A549 treated with ZK216348 at 1 μM for 4 hours (cell line): ENCODE data around the gene ERBB3. TPM values are rescaled to one million over a fixed set of nuclear protein-coding genes. Genes with fewer than 3 reads are reported as not detected.

Source experiments
- total RNA-seq: library from RNA; stranded (reverse); fragments of 200-300 nt; extraction: Qiagen RNA extraction; gene quantifications from 5 replicates; pipeline ENCODE4 v1.2.3, GENCODE V29; 2022; ENCODE audit warnings: low read depth

The ERBB3 gene
- total RNA-seq = 1.0 to 3.4 TPM (median 1.7 TPM) in 5 replicates

DNA sequence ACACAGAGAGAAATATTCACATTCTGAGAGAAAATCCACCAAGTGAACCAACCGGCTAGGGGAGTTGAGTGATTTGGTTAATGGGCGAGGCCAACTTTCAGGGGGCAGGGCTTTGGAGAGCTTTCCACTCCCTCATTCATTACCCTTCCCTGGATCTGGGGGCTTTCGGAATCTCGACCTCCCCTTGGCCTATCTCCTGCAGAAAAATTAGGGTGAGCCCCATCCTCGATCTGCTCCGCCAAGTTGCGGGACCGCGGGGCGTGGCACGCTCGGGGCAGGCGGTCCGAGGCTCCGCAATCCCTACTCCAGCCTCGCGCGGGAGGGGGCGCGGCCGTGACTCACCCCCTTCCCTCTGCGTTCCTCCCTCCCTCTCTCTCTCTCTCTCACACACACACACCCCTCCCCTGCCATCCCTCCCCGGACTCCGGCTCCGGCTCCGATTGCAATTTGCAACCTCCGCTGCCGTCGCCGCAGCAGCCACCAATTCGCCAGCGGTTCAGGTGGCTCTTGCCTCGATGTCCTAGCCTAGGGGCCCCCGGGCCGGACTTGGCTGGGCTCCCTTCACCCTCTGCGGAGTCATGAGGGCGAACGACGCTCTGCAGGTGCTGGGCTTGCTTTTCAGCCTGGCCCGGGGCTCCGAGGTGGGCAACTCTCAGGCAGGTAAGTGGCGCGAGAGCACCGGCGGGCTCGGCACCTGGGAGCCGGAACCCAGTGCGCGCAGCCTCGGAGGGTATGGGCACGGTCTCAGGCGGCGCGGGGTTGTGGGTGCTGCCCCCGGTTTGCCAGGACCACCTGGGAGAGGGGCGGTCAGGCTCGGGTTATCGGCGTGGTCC, at the start of gene ERBB3:
Gene ERBB3, plus strand, starts transcription at position 443 of the 833 bp plus-strand sequence. Its CDS starts 136 bp downstream, at position 579.

GRCh38 chr12:56041552-56042429, 38.2 kb upstream of the ERBB3 start, which contains the start of gene RPS26:
TSS of gene RPS26 (plus strand) at chr12:56041918. CDS start at chr12:56042167, 249 bp downstream.

GRCh38 chr12:56104109-56104814, 24.3 kb downstream of the ERBB3 start, which contains the start of gene PA2G4:
TSS of gene PA2G4 (plus strand) at chr12:56104559. CDS start at chr12:56104738, 179 bp downstream.

GRCh38 chr12:56116267-56117081, 36.5 kb downstream of the ERBB3 start, which contains the start of gene RPL41:
TSS of gene RPL41 (plus strand) at chr12:56116633.

DNA sequence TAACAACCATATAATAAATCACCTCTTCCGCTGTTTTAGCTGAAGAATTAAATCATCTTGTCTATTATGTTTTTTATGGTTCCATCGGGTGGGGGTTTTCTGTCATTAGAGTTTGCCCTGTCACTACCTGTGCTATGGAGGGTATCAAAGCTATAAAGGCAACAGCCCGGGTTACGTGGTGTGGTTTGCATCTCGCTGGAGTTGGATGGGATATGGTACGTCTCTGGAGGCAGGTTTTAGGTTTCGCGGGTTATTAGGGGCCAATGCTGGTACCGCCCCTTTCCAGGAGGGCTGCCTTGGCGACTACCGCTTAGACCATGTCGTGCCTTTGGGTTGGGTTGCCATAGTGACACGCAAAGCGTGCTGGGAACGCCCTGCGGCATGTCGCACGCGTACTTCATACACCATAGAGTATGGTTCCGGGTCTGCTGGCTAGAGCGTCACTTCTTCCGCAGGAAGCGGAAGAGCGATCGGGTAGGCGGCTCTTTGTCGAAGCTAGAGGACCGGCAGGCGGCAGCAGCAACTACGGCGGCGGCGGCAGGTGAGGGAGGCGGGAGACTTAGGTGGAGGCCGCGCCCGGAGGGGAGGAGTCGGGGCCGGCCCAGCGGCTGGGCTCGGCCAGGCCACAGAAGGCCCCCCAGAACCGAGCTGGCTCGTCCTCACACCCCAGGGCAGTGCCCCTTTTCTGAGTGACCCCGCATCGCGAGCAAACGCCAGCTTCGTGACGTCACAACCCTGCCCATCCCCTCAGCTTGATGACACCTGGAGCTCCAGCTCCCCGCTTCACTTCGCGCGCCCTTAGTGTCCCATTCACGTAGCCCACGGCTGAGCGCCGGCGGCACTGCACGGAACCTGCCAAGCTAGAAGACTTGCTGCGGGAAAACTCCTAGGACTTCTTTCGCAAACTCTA, 38.1 kb downstream of the ERBB3 start, which contains the start of gene ZC3H10:
Gene ZC3H10, plus strand, starts transcription at position 489 of the 910 bp plus-strand sequence. CDS start 2,297 bp downstream, outside the sequence.

DNA sequence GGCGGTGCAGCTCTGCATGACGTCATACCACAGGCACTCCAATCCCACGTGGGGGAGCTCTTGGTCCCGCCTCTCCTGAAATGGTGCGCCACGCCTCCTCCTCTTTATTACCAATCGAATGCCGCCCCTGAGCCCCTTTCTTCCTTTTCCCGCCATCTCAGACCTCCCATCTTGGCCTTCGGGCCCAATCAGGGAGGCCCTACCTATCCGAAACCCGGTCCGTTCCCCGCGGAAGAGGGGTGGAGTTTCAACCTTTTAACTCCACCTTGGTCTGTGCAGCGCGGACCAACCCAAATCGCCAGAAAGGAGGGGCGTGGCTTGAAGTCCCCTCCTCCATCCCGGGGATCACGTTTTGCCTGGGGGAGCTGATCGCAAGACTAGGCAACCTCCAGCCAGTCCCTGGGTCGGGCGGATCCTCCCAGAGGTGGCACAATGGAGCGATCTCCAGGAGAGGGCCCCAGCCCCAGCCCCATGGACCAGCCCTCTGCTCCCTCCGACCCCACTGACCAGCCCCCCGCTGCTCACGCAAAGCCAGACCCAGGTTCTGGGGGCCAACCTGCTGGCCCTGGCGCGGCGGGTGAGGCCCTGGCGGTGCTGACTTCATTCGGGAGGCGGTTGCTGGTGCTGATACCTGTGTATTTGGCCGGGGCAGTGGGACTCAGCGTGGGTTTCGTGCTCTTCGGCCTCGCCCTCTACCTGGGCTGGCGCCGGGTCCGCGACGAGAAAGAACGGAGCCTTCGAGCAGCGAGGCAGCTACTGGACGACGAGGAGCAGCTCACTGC, 48.1 kb downstream of the ERBB3 start, which contains the start of gene ESYT1:
Gene ESYT1, plus strand, starts transcription at position 380 of the 782 bp plus-strand sequence. Its CDS starts 53 bp downstream, at position 433.

GRCh38 chr12:56152132-56152755, 72.3 kb downstream of the ERBB3 start, which contains the start of gene MYL6B:
TSS of gene MYL6B (plus strand) at chr12:56152587. CDS start at chr12:56153919, 1,332 bp downstream.

Other genes with a start within 250 kb of the ERBB3 start
- 0.14 to 0.61 TPM (median 0.28 TPM) in 5 replicates for gene MMP19, start 237.2 kb upstream of the ERBB3 start, total RNA-seq
- 36.7 to 44.1 TPM (median 39.9 TPM) in 5 replicates for gene PYM1, start 152.3 kb upstream of the ERBB3 start, total RNA-seq
- gene DGKA, start 149.0 kb upstream of the ERBB3 start, total RNA-seq = 13.8 to 21.2 TPM (median 19.1 TPM) in 5 replicates
- 0.38 to 1.3 TPM (median 0.74 TPM) in 5 replicates for gene PMEL, start 114.1 kb upstream of the ERBB3 start, total RNA-seq
- gene CDK2, start 113.3 kb upstream of the ERBB3 start, total RNA-seq = 48.3 to 60.3 TPM (median 53.6 TPM) in 5 replicates
- 26.3 to 38.7 TPM (median 35.1 TPM) in 5 replicates for gene RAB5B, start 106.1 kb upstream of the ERBB3 start, total RNA-seq
- 7.7 to 10.2 TPM (median 9.1 TPM) in 5 replicates for gene SUOX, start 82.9 kb upstream of the ERBB3 start, total RNA-seq
- 1.9 to 3.0 TPM (median 2.5 TPM) in 5 replicates for gene IKZF4, start 59.1 kb upstream of the ERBB3 start, total RNA-seq
- gene RPS26, start 38.2 kb upstream of the ERBB3 start, total RNA-seq = 598 to 732 TPM (median 664 TPM) in 5 replicates
- 290 to 341 TPM (median 318 TPM) in 5 replicates for gene PA2G4, start 24.4 kb downstream of the ERBB3 start, total RNA-seq
- gene RPL41, start 36.5 kb downstream of the ERBB3 start, total RNA-seq = 5,330 to 6,068 TPM (median 5,698 TPM) in 5 replicates
- gene ZC3H10, start 38.1 kb downstream of the ERBB3 start, total RNA-seq = 1.9 to 4.3 TPM (median 3.3 TPM) in 5 replicates
- gene ESYT1, start 48.1 kb downstream of the ERBB3 start, total RNA-seq = 50.9 to 78.2 TPM (median 70.6 TPM) in 5 replicates
- gene MYL6B, start 72.4 kb downstream of the ERBB3 start, total RNA-seq = 70.2 to 85.1 TPM (median 77.2 TPM) in 5 replicates
- 2,092 to 3,261 TPM (median 2,304 TPM) in 5 replicates for gene MYL6, start 78.2 kb downstream of the ERBB3 start, total RNA-seq
- 27.7 to 41.8 TPM (median 41.3 TPM) in 5 replicates for gene SMARCC2, start 109.3 kb downstream of the ERBB3 start, total RNA-seq
- 22.5 to 29.2 TPM (median 24.2 TPM) in 5 replicates for gene RNF41, start 141.8 kb downstream of the ERBB3 start, total RNA-seq
- gene NABP2, start 144.2 kb downstream of the ERBB3 start, total RNA-seq = 58.8 to 64.0 TPM (median 61.2 TPM) in 5 replicates
- gene SLC39A5, start 149.9 kb downstream of the ERBB3 start, total RNA-seq = 0.21 TPM in 1 of 5 replicates, not detected in the others
- gene ANKRD52, start 178.2 kb downstream of the ERBB3 start, total RNA-seq = 30.3 to 53.2 TPM (median 47.3 TPM) in 5 replicates
- gene COQ10A, start 186.8 kb downstream of the ERBB3 start, total RNA-seq = 16.1 to 18.7 TPM (median 17.7 TPM) in 5 replicates
- 154 to 178 TPM (median 157 TPM) in 5 replicates for gene CS, start 220.2 kb downstream of the ERBB3 start, total RNA-seq
- 128 to 145 TPM (median 143 TPM) in 5 replicates for gene CNPY2, start 235.8 kb downstream of the ERBB3 start, total RNA-seq